ENCODE data around the gene EXOSC7. TPM values are rescaled to one million over a fixed set of nuclear protein-coding genes. Genes with fewer than 3 reads are reported as not detected.

Gene EXOSC7
- polyA plus RNA-seq, 1 donor (not counting 4 experiments of a cell fraction or from before 2014, with no cell fraction given): 94.4 TPM

DNA sequence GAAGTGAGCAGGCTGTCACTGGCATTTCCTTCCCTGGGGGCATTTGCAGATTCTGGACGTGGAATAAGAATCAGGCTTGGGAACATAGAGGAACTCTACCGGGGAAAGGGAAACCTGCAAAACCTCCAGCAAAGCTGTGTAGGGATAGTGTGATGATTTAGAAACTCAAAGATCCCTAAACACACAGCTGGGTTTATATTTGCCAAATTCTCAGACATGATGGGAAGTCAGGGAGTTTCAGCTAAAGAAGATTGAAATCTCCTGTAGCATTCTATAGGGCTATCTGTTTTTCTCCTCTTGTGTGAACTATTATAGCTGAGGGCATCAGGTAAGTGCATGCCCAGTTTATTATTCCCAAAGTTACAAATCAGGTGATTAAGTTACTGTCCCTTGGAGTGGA, 40.9 kb downstream of the EXOSC7 start:
- no peak for FAIRE-seq

GRCh38 chr3:45017821-45018220, 41.8 kb downstream of the EXOSC7 start:
- Histone ChIP-seq H2AFZ (ENCODE audit: control insufficient read depth, low read length) (no peak overlapping the region), H3K9ac (ENCODE audit: control insufficient read depth, extremely low read depth, insufficient read depth, low read length) (no peak overlapping the region), H3K4me1 (ENCODE audit: control insufficient read depth, extremely low read depth, insufficient read depth, low read length) (peaks cover 4% of the 10 kb centered on the region), H3K79me2 (ENCODE audit: control insufficient read depth, insufficient read depth, low read length) (no peaks in the 10 kb centered on the region), H4K20me1 (ENCODE audit: control insufficient read depth, extremely low read depth, insufficient read depth, low read length) (no peaks in the 10 kb centered on the region), H3K36me3 (ENCODE audit: control insufficient read depth in 2 of 2, extremely low read depth in 1 of 2, insufficient read depth in 2 of 2, low read length in 2 of 2) (peaks cover 2 to 5% of the 10 kb centered on the region in 2 experiments), H3K27me3 (ENCODE audit: control insufficient read depth, extremely low read depth, insufficient read depth, low read length) (no peaks in the 10 kb centered on the region), H3K9me1 (ENCODE audit: control insufficient read depth, extremely low read depth, insufficient read depth, low read length) (no peaks in the 10 kb centered on the region), H3K4me3 (ENCODE audit: control insufficient read depth in 2 of 3, extremely low read depth in 1 of 3, insufficient read depth in 2 of 3, low read depth in 1 of 3, low read length in 3 of 3) (no peak overlapping the region), H3K27ac (ENCODE audit: control insufficient read depth, insufficient read depth, low read length) (no peak overlapping the region), H3K9me3 (ENCODE audit: control insufficient read depth, low read depth, low read length) (no peaks in the 10 kb centered on the region), H3K4me2 (ENCODE audit: control insufficient read depth, extremely low read depth, insufficient read depth, low read depth, low read length) (no peak overlapping the region)
- DNase-seq (ENCODE audit: low read depth, low spot score) (no peak), FAIRE-seq (no peak)
- TF ChIP-seq EZH2 (IDR thresholded peaks at IDR 0.05; ENCODE audit: low read length): no peak
- TF ChIP-seq, protein P1, sequence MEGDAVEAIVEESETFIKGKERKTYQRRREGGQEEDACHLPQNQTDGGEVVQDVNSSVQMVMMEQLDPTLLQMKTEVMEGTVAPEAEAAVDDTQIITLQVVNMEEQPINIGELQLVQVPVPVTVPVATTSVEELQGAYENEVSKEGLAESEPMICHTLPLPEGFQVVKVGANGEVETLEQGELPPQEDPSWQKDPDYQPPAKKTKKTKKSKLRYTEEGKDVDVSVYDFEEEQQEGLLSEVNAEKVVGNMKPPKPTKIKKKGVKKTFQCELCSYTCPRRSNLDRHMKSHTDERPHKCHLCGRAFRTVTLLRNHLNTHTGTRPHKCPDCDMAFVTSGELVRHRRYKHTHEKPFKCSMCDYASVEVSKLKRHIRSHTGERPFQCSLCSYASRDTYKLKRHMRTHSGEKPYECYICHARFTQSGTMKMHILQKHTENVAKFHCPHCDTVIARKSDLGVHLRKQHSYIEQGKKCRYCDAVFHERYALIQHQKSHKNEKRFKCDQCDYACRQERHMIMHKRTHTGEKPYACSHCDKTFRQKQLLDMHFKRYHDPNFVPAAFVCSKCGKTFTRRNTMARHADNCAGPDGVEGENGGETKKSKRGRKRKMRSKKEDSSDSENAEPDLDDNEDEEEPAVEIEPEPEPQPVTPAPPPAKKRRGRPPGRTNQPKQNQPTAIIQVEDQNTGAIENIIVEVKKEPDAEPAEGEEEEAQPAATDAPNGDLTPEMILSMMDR (optimal IDR thresholded peaks at IDR 0.05 in 1 of 3, IDR thresholded peaks at IDR 0.05 in 1 of 3, conservative IDR thresholded peaks at IDR 0.05 in 1 of 3; ENCODE audit: extremely low read depth in 1 of 3, insufficient read depth in 2 of 3, low read length in 3 of 3): no peak
- dilution Hi-C loops (cut with MboI; ENCODE audit: extremely low pct_ligation_motif_present, low sequenced_read_pairs): no loop called here

More for the DNA sequence above, 40.9 kb downstream of the EXOSC7 start:
- no peak overlapping the region for H3K9ac ChIP-seq (ENCODE audit: control insufficient read depth, extremely low read depth, insufficient read depth, low read length)
- DNase-seq (ENCODE audit: low read depth, low spot score): no peak
- H3K9me1 ChIP-seq (ENCODE audit: control insufficient read depth, extremely low read depth, insufficient read depth, low read length): no peaks in the 10 kb centered on the region
- peaks cover 2 to 11% of the 10 kb centered on the region in 2 experiments for H3K36me3 ChIP-seq (ENCODE audit: control insufficient read depth in 2 of 2, extremely low read depth in 1 of 2, insufficient read depth in 2 of 2, low read length in 2 of 2)
- dilution Hi-C loops (cut with MboI; ENCODE audit: extremely low pct_ligation_motif_present, low sequenced_read_pairs): no loop called here
- H4K20me1 ChIP-seq (ENCODE audit: control insufficient read depth, extremely low read depth, insufficient read depth, low read length): no peaks in the 10 kb centered on the region
- no peak overlapping the region for H3K27ac ChIP-seq (ENCODE audit: control insufficient read depth, insufficient read depth, low read length)
- no peak overlapping the region for H2AFZ ChIP-seq (ENCODE audit: control insufficient read depth, low read length)
- TF ChIP-seq, protein P1 (optimal IDR thresholded peaks at IDR 0.05 in 1 of 3, IDR thresholded peaks at IDR 0.05 in 1 of 3, conservative IDR thresholded peaks at IDR 0.05 in 1 of 3; ENCODE audit: extremely low read depth in 1 of 3, insufficient read depth in 2 of 3, low read length in 3 of 3): no peak
- TF ChIP-seq EZH2 (IDR thresholded peaks at IDR 0.05; ENCODE audit: low read length): no peak
- no peaks in the 10 kb centered on the region for H3K9me3 ChIP-seq (ENCODE audit: control insufficient read depth, low read depth, low read length)
- H3K27me3 ChIP-seq (ENCODE audit: control insufficient read depth, extremely low read depth, insufficient read depth, low read length): no peaks in the 10 kb centered on the region
- no peak overlapping the region for H3K4me2 ChIP-seq (ENCODE audit: control insufficient read depth, extremely low read depth, insufficient read depth, low read depth, low read length)
- H3K4me3 ChIP-seq (ENCODE audit: control insufficient read depth in 2 of 3, extremely low read depth in 1 of 3, insufficient read depth in 2 of 3, low read depth in 1 of 3, low read length in 3 of 3): no peak overlapping the region
- H3K79me2 ChIP-seq (ENCODE audit: control insufficient read depth, insufficient read depth, low read length): no peaks in the 10 kb centered on the region
- H3K4me1 ChIP-seq (ENCODE audit: control insufficient read depth, extremely low read depth, insufficient read depth, low read length): peaks cover 11% of the 10 kb centered on the region

All from keratinocyte (primary cell).